ENCODE results near the gene DSCAM. TPM values are rescaled to one million over a fixed set of nuclear protein-coding genes. Genes with fewer than 3 reads are reported as not detected.

Gene DSCAM
- total RNA-seq, 1 experiment from 2014 or later: not detected

GRCh38 chr21:40299451-40299850 is 547.5 kb downstream of the DSCAM start:
- intact Hi-C loops (cut with micrococcal nuclease): no loop called here
- Histone ChIP-seq H2AFZ (ENCODE audit: low read depth, low read length, poor library complexity, severe bottlenecking) (no peak overlapping the region), H3K4me3 (replicated peaks in 1 of 2; ENCODE audit: low read depth in 1 of 2, low read length in 2 of 2) (no peak overlapping the region), H4K20me1 (ENCODE audit: insufficient read depth) (no peaks in the 10 kb centered on the region), H3K79me2 (ENCODE audit: insufficient read depth, low read length) (no peaks in the 10 kb centered on the region), H3K9ac (ENCODE audit: low read length) (no peak overlapping the region), H3K27me3 (ENCODE audit: insufficient read depth, low read length) (no peaks in the 10 kb centered on the region), H3K4me2 (ENCODE audit: low read length) (no peak overlapping the region), H3K4me1 (ENCODE audit: control insufficient read depth in 1 of 2, insufficient read depth in 2 of 2, low read length in 2 of 2) (no peaks in the 10 kb centered on the region), H3K9me2 (ENCODE audit: insufficient read depth) (no peaks in the 10 kb centered on the region), H3K36me3 (ENCODE audit: control insufficient read depth in 1 of 2, insufficient read depth in 2 of 2, low read length in 2 of 2) (no peaks in the 10 kb centered on the region), H3K9me3 (ENCODE audit: control insufficient read depth in 1 of 2, insufficient read depth in 1 of 2, low read depth in 1 of 2, low read length in 2 of 2) (peaks cover 15 to 27% of the 10 kb centered on the region in 2 experiments; a peak in 2 of 4 replicates), H3K27ac (ENCODE audit: low read depth, low read length) (no peak overlapping the region)
- POLR2A ChIA-PET: no interaction called here
- no peak for TF ChIP-seq SRF (IDR thresholded peaks at IDR 0.05; ENCODE audit: low read depth)
- no peak for TF ChIP-seq REST (IDR thresholded peaks at IDR 0.05; ENCODE audit: low read depth)
- no peak for TF ChIP-seq JUND (IDR thresholded peaks at IDR 0.05)
- no peak for TF ChIP-seq TCF7L2 (IDR thresholded peaks at IDR 0.05; ENCODE audit: borderline replicate concordance, extremely low read depth, insufficient read depth, insufficient read length)
- no peak for TF ChIP-seq ZFX (IDR thresholded peaks at IDR 0.05)
- no peak for TF ChIP-seq EZH2phosphoT487 (IDR thresholded peaks at IDR 0.05; ENCODE audit: borderline replicate concordance)
- TF ChIP-seq POLR2A (IDR thresholded peaks at IDR 0.05; ENCODE audit: borderline replicate concordance, extremely low read depth, insufficient read depth, insufficient read length): no peak
- no peak for TF ChIP-seq SP1 (IDR thresholded peaks at IDR 0.05; ENCODE audit: low read depth)
- no peak for TF ChIP-seq CBX3 (IDR thresholded peaks at IDR 0.05; ENCODE audit: low read depth)
- no peak for TF ChIP-seq YY1 (IDR thresholded peaks at IDR 0.05; ENCODE audit: extremely low read depth, insufficient replicate concordance, low read depth, low read length)
- TF ChIP-seq RAD21 (IDR thresholded peaks at IDR 0.05; ENCODE audit: low read depth): no peak
- no peak for TF ChIP-seq POLR2AphosphoS5 (IDR thresholded peaks at IDR 0.05; ENCODE audit: low read depth, low read length)
- no peak for TF ChIP-seq ZNF274 (IDR thresholded peaks at IDR 0.05; ENCODE audit: low read depth, low read length)
- TF ChIP-seq CEBPB (IDR thresholded peaks at IDR 0.05; ENCODE audit: low read depth): no peak
- no peak for ATAC-seq
- CTCF ChIA-PET: no interaction called here
- no TSS peak for BruUV-seq (replicated peaks)
- DNase-seq (ENCODE audit: low read depth, low spot score): no peak
- RAD21 ChIA-PET (ENCODE audit: low non-redundant PET in 1 of 2, low total read pairs in 2 of 2, uncharacterized antibody in 2 of 2, unreplicated experiment in 2 of 2): no interaction called here

Data from HCT116 (cell line).